ENCODE data around the gene EYA2.
"Not testable (repeated sequence)": the region's sequence is repeated elsewhere in the genome, so short reads cannot be mapped to it uniquely, and the experiment has no call there.

EYA2 gene

DNA sequence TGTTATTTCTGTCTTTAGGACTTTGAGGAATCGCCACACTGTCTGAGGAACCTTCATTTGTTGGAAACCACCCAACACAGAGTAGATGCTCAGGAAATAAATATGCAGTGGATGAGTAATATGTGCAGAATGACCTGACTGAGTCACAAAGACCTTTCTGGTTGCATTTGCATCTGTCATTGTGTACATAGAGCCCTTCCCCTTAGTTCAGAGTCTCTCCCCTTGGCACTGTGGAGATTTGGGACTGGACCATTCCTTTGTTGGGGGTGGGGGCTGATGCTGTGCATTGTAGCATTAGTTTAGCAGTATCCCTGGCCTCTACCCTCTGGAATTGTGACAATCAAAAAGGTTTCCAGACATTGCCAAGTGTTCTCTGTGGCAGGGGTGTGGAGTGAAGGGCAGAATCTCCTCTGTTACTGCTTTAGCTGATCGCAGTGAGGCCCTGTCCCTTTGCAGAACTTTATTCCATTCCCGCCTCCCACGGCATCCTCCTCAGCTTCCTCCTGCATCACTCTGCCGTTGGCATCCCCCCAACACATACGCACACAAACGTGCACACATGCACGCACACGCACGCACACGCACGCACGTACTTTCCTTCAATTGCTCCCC, 64.5 kb downstream of the EYA2 start:
- no peak for DNase-seq

DNA sequence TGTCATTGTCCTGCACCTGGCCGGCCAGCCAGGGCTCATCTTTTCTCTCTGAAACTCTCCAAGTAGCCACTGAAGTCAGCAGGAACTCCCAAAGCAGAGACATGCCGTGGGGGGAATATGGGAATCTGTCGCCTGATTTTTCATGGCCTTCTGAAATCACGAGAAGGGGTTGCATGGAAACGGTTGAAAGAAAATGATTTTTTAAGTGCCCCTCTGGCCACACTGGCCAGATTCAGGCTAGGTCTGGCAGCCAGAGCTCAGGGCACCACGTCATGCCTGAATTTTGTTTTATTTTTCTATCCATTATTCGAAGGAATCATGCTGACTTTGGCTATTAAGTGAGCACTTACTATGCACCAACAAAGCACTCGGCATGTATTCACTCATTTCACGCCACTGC, 65.2 kb downstream of the EYA2 start:
- DNase-seq, result no peak

DNA sequence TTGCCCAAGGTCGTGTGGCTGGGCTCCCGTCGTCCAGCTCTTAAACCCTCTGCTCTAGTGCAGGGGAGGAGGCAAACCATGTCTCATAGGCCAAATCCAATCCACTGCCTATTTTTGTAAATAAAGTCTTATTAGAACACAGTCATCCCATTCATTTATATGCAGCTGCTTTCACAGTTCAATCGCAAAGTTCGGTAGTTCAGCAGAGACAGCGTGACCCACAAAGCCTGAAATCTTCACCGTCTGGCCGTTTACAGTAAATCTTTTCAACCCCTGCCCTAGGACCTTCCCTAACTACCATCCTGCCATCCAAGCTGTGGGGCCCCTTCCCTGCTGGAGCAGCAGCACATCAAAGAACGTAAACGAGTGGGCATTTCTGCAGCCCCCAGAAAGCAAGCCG, 65.9 kb downstream of the EYA2 start:
- DNase-seq, result no peak

DNA sequence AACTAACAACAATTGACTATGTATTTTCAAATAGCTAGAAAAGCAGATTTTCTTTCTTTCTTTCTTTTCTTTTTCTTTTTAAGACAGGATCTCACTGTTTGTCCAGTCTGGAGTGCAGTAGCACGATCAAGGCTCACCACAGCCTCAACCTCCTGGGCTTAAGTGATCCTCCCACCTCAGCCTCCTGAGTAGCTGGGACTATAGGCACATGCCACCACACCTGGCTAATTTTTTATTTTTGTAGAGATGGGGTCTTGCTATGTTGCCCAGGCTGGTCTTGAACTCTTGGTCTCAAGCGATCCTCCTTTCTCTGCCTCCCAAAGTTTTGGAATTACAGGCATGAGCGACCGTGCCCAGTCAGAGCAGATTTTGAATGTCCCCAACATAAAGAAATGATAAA, 67.3 kb downstream of the EYA2 start:
- not testable (repeated sequence) for DNase-seq

DNA sequence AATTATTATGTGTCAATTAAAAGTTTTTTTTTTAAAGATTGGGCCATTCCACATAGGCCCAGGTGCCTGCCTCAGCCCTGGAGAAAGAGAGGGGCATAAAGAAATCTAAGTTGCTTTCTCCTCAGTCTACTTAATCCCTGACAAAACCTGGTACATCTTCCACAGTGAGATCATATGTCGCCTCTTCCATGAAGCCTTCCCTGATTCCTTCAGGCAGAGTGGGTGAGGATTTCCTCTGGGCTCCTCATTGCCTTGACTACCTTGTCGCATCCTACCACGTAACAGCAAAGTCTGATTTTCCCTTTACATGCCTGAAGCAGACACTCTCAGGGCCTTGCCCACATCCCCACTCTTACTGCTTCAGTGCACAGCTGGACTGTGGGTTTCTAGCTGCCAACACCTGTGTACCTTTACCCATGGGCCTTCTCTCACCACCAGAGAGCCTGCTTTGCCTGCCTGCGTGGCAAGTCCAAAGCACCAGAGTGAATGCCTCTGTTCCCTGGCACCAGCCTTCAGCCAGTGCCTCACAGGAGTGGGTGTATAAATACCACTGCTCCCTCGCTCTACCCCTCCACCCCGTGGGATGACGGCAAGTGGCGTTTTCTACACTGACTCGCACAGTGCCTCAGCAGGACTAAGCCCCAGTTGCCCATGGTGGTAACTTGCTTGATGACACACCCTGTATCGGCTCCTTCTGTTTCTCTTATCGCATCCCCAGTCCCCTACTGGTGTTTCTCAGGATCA, 68.0 kb downstream of the EYA2 start:
- no peak for DNase-seq

DNA sequence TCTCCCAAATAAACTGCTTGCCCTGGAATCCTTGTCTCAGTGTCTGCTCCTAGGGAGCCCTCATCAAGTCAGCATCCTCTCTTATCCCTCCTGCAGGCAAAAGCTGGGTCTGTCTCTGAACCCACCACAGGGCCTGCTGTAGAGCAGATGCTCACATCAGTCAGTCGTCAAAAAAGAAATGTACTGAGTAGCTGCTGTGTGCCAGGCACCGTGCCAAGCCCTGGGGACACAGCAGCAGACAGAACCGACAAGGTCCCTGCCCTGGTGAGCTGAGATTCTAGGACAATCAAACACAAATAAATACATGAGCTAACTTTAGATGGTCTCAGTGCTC, 68.5 kb downstream of the EYA2 start:
- no peak for DNase-seq

DNA sequence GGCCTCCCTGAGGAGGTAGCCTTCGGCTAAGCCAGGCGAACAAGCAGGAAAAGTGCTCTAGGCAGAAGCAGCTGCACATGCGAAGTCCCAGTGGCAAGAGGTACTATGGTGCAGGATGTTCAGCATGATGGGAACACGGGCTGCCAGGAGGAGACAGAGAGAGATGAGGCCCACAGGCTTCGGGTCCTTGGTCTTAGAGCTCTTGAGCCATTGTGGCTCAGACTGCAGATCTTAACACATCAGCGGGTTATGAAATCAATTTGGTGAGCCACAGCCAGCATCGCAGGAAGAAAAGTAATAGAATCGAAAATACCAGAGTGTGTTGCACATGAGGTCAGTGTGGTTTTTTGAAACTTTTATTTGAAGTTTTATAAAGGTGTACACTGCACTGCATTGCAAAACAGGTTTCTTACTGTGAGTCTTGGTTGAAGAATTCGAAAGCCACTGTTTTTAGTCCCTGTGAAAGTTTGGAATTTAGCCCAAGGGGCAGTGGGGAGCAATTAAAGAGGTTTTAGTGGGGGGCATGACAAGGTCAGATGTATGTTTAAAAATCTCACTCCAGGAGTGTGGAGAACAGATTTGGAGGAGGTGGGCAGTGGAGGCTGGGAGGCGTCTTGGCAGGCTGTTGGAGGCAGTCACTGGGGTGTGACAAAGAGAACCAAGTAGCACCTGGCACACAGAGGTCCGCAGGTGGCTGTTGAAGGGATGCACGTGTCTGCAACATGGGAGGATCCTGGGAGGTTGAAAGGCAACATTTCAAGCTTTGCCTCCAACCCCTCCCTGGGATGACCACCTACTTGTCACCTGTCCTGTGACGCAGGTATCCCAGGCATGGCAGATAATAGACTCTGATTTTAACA, 69.3 kb downstream of the EYA2 start:
- no peak for DNase-seq

GRCh38 chr20:46964618-46965455, 70.2 kb downstream of the EYA2 start:
- DNase-seq, result no peak

DNA sequence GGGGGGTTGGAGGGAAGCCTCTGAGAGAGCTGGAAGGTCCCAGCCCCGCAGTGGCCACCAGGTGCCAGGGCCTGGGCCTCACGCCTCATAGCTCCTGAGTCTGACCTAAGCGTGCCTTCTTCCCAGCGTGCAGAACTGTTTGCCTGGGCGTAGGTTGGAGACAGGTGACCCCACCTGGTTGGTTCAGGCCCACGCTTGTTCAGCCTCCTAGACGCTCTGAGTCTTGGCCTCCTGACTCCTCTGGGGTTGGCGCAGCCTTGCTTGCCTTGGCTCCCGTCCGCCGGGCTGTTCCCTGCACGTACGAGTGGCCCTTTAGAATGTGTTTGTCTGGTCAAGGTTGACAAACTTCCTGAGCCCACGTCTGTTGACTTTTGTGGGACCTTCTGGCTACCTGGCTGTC, 70.8 kb downstream of the EYA2 start:
- no peak for DNase-seq

DNA sequence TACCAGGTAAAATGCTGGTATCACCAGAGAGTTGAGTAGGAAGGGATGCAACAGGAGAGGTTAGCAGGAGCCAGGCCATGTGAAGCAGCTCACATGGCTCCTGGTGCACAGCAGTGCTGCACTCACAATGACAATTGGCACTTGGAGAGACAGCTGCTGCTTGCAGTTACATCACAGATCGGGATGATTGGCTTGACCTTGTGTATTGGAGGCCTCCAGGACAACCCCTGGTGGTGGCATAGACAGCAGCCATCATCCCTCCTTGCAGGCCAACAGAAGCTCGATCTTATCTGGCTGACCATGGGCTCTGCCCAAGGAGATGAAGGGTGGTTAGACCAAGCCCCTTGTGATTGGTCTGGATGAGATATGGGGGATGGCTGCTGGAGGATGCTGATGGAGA, 73.0 kb downstream of the EYA2 start:
- DNase-seq, result no peak

- DNase-seq, result no peak
These were observed 76.4 kb downstream of the EYA2 start for GRCh38 chr20:46970937-46971630.

GRCh38 chr20:46973766-46974165, 79.1 kb downstream of the EYA2 start:
- no peak for DNase-seq

GRCh38 chr20:46974669-46975434, 80.2 kb downstream of the EYA2 start:
- DNase-seq, result no peak

DNA sequence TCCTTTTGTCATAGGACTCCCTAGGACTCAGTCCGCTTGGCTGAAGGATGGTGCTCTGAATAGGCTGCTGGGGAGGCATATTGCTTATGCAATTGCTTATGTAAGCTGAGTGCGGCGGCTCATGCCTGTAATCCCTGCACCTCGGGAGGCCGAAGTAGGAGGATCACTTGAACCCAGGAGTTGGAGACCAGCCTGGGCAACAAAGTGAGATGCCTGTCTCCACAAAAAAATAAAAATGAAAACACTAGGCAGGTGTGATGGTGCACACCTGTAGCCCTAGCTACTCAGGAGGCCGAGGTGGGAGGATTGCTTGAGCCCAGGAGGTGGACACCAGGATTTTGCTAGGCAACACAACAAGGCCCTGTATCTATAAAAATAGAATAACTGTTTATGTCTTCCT, 81.3 kb downstream of the EYA2 start:
- no peak for DNase-seq

DNA sequence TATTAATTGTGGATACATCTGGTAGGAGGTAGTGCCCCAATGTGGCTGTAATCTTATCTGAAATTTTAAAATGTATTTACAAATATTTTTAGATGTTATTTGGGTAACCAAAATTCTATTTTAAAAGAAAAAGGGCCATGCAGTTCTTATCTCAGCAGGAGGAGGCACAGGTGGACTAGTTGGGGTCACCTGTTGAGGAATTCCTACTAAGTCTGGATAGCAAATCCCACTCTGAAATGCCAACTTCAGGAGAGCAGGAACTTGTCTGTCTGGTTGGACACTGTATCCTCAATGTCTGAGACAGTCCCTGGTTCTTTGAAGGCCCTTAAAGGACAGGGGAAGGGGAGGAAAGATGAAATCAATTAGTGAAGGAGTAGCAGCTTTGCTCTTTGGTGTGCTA, 82.6 kb downstream of the EYA2 start:
- no peak for DNase-seq

GRCh38 chr20:46977909-46978588, 83.4 kb downstream of the EYA2 start:
- DNase-seq, result no peak

DNA sequence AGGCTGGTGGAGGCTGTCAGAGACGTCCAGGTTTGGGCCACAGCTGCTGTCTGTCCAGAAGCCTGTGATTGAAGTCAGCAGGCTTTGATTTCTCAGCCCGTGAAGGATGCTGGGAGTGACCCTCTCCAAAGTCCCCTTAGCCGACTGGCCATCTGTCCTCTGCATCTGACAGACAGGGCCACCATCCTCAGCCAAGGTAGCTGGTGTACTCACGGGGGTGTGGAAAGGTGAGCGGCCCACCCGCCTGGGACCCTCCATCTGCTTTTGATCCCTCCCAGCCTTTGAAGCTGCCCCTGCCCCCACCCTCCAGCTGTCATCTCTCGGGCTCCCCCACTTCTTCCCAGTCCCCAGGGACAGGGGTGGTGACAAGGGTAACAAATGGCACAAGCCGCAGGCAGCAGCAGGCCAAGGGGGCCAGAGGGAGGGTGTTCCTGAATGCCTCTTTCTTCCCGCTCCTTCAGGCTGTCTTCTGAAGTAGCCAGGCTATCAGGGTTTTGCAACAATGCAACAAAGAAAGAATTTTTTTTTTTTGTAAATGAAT, 84.4 kb downstream of the EYA2 start:
- DNase-seq, result no peak

GRCh38 chr20:46979603-46980241, 85.1 kb downstream of the EYA2 start:
- DNase-seq, result no peak

DNA sequence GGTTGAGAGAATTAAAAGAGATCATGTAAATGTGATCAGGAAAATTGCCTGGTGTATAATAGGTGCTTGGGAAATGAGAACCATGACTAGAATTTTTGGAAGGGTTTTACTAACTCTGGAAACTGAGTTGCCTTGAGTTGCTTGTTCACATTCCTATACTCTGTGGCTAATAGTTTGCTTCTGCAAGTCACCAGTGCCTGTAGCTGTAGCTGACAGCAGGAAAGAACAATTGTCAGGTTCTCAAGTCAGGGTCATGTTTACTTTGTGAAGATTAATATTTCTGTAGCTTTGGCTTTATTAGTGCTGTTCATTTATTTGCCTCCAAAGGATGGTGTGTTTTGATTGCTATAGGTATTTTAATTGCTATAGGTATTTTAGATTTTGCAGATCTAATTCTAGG, 86.5 kb downstream of the EYA2 start:
- DNase-seq, result no peak

DNA sequence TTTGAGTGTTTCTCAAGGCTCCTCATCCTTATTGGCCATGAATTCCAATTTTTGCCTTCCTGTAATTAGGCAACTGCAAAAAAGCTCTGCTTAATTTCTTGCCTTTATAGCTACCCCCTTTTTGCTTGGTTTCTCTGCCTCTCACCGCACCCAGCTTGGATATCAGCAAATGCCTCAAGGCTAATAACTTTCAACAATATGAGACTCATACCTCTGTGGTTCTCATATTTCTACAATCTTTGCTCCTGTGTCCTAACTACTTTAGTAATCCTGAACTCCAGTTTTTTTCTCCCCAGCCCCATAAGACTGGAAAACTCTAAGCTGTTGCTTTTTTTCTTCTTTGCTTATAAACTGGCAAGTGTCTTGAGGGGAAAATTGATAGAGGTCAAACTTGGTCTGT, 88.8 kb downstream of the EYA2 start:
- no peak for DNase-seq
